MM.1S (cell line): ENCODE data around the gene FNIP2.

Experiments
- CTCF ChIP-seq: fragments of 300-600 bp; sonication (generic); IDR thresholded peaks from 2 replicates; pipeline ENCODE4 v1.5.1; 2016; ENCODE audit warnings: antibody characterized with exemption, low read length, mixed read lengths
- EZH2 ChIP-seq: fragments of 300-600 bp; sonication (generic); optimal IDR thresholded peaks from 2 replicates; pipeline ENCODE3; 2017; ENCODE audit warnings: low read depth, mild to moderate bottlenecking, antibody characterized with exemption, low read length, mixed read lengths

DNA sequence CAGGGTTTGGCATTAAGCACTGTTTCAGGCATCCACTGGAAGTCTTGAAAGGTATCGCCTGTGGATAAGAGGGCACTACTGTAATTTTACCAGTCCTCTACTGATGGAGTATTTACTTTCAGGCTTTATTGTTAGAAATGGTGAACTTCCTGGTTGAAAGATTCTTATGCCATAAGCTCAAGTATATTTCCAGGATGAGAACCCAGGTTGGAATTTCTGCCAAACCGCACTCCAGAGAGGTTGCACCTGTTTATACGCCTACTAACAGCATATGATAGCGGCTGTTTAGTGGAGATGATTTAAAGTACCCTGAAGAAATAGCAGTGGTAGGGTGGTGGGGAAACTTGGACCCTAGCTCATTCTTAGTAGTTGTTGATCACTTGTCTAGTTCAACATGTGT lies 9.9 kb downstream of the FNIP2 start:
- TF ChIP-seq CTCF: no peak
- TF ChIP-seq EZH2: no peak
